Measurements from ENCODE around the gene CDIPT.

The CDIPT gene

DNA sequence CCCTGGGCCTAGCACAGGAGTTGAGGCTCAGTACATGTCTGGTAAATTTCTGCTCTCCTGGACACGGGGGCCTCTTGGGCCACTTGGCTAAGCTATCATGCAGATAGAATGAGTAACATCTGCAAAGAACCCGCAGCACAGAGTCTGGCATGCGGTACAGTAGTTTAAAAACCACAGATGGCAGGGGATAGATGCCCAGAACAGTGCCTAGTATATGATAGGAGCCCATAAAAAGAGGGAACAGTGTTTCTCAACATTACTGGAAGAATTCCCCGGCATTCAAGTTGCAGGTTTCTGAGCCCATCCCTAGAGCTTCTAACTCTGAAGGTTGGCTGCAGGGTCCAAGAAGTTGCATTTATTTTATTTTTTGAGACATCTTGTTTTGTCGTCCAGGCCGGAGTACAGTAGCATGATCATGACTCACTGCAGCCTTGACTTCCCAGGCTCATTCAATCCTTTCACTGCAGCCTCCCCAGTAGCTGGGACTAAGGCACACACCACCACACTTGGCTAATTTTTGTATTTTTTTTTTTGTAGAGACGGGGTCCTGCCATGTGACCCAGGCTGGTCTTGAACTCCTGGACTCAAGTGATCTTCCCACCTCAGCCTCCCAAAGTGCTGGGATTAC, 5.8 kb downstream of the CDIPT start:
- H3K27me3 Mint-ChIP-seq, result no peaks in the 10 kb centered on the region

DNA sequence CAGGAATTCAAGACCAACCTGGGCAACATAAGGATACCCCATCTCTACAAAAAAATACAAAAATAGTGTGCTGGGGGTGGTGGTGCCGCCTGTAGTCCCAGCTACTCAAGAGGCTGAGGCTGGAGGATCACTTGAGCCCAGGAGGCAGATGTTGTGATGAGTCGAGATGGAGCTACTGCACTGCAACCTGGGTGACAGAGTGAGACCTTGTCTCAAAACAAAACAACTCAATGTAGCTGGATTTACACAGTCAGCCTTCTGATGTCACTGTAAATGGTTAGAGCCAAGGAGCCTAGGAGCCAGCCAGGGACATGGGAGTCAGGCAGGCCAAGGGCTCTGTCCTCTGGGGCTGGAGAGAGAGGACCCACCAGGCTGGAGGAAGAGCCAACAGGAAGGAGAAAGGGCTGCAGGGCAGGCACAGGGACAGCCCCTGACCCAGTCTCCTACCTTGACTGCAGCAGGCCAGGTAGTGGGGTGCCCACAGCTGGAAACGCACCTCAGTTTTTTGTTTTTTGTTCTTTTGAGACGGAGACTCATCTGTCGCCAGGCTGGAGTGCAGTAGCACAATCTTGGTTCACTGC, 8.4 kb downstream of the CDIPT start:
- Mint-ChIP-seq H3K27me3 (no peaks in the 10 kb centered on the region), H3K27ac (no peak overlapping the region), H3K4me1 (ENCODE audit: low read depth) (peaks cover 3% of the 10 kb centered on the region), H3K9me3 (no peaks in the 10 kb centered on the region), H3K4me3 (no peak overlapping the region), H3K36me3 (ENCODE audit: low read depth) (peaks cover 23% of the 10 kb centered on the region)
- DNase-seq, result no peak

More for the DNA sequence above, 5.8 kb downstream of the CDIPT start:
- peak overlapping the region; percentile 37 for H3K27ac Mint-ChIP-seq
- H3K36me3 Mint-ChIP-seq (ENCODE audit: low read depth), result peaks cover 40% of the 10 kb centered on the region
- H3K9me3 Mint-ChIP-seq, result no peaks in the 10 kb centered on the region
- H3K4me3 Mint-ChIP-seq, result no peak overlapping the region
- DNase-seq, result no peak
- H3K4me1 Mint-ChIP-seq (ENCODE audit: low read depth), result peaks cover 20% of the 10 kb centered on the region

DNA sequence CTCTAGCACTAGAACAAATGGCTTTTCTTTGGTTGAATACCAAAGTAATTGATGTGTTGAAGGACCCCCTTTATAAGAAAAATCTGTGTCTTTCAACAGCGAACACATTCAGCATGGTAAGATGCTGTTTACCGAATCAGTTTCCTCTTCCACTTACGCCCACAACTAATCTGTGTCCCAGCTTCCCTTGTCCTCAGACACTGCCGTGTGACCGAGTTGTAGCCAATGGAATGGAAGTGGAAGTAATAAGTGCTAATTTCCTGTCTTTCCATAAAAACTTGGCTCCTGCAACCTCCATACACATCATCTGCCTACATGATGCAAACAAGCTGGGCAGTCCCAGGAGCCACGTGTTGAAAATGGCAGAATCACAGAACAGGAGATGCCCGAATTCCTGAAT, 10.4 kb downstream of the CDIPT start:
- Mint-ChIP-seq H3K4me1 (ENCODE audit: low read depth) (peaks cover 7% of the 10 kb centered on the region), H3K27ac (no peak overlapping the region)
- DNase-seq, result no peak

DNA sequence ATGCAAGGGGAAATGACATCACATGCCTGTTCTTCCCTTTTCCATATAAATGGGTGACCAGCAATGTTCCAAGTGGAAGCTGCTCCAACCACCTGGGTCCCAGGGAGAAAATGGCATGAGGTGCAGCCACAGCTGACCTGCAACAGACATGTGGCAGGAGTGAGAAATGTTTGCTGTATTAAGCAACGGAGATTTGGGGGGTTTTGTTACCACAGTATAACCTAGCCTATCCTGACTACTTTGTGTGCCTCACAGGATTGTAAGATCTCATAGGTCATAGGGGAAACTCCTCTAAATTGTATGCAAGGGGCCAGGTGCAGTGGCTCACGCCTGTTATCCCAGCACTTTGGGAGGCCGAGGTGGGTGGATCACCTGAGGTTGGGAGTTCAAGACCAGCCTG, 12.0 kb downstream of the CDIPT start:
- peak overlapping the region; percentile 0 for H3K27ac Mint-ChIP-seq
- H3K9me3 Mint-ChIP-seq, result no peaks in the 10 kb centered on the region
- H3K4me3 Mint-ChIP-seq, result no peak overlapping the region
- H3K4me1 Mint-ChIP-seq (ENCODE audit: low read depth), result peaks cover 7% of the 10 kb centered on the region
- H3K27me3 Mint-ChIP-seq, result no peaks in the 10 kb centered on the region
- H3K36me3 Mint-ChIP-seq (ENCODE audit: low read depth), result peaks cover 26% of the 10 kb centered on the region
- no peak for DNase-seq

More for the DNA sequence above, 10.4 kb downstream of the CDIPT start:
- H3K4me3 Mint-ChIP-seq, result no peak overlapping the region
- H3K36me3 Mint-ChIP-seq (ENCODE audit: low read depth), result peaks cover 18% of the 10 kb centered on the region
- H3K9me3 Mint-ChIP-seq, result no peaks in the 10 kb centered on the region
- H3K27me3 Mint-ChIP-seq, result no peaks in the 10 kb centered on the region

DNA sequence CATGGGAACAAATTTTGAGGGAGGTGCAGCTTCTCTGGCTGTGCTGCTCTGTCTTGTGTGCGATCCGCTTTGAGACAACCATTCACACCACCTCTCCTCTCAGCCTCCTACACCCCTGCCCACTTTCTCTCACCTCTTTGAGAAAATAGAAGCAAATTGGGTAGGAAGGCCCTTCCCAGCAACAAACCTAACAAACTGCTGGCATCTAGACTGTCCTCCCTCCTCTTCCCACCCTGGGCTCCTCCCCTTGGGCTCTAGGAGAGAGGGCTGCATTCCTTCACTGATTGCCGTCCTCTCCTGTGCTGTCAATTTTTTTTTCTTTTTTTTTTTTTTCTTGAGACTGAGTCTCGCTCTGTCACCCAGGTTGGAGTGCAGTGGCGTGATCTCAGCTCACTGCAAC, 13.5 kb downstream of the CDIPT start:
- Mint-ChIP-seq H3K27me3 (no peaks in the 10 kb centered on the region), H3K36me3 (ENCODE audit: low read depth) (peaks cover 40% of the 10 kb centered on the region), H3K27ac (no peak overlapping the region), H3K9me3 (no peaks in the 10 kb centered on the region), H3K4me1 (ENCODE audit: low read depth) (peaks cover 7% of the 10 kb centered on the region), H3K4me3 (no peak overlapping the region)
- DNase-seq, result no peak

DNA sequence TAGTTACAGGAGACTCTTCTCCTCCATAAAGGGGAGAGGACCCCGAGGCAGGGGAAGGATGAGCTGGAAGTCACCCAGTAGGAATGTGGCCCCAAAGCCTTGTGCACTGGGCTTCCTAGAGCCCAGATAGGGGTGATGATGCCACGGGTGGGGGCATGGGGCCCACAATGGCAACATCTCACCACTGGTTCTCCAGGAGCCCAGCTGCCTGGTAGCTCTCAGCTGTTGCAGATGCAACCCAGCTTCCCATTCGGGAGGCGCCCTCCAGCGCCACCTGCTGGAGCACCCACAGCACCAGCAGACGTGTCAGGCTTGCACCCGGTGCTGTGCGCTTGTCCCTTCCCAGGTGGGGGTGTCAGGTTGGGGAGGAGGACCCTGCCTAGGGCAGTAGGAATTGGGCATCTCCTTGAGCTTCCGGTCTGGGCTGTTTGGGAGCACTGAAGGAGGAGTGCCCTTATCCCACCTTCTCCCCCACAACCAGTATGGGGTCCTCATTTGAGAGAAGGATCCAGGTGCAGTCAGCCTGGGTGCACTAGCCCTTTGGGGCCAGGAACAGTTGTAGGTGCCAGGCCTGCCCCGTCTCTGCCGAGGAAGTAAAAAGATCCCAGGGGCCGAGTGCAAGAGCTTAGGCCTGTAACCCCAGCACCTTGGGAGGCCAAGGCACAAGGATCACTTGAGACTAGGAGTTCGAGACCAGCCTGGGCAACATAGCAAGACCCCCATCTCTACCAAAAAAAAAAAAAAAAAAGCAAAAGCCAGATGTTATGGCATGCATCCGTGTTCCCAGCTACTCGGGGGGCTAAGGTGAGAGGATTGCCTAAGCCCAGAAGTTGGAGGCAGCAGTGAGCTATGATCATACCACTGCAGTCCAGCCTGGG, 14.4 kb downstream of the CDIPT start:
- H3K4me3 Mint-ChIP-seq, result no peak overlapping the region
- no peaks in the 10 kb centered on the region for H3K27me3 Mint-ChIP-seq
- H3K27ac Mint-ChIP-seq, result peak overlapping the region; percentile 50
- peaks cover 7% of the 10 kb centered on the region for H3K4me1 Mint-ChIP-seq (ENCODE audit: low read depth)
- H3K36me3 Mint-ChIP-seq (ENCODE audit: low read depth), result peaks cover 49% of the 10 kb centered on the region
- H3K9me3 Mint-ChIP-seq, result no peaks in the 10 kb centered on the region
- DNase-seq, result peak; percentile 88

DNA sequence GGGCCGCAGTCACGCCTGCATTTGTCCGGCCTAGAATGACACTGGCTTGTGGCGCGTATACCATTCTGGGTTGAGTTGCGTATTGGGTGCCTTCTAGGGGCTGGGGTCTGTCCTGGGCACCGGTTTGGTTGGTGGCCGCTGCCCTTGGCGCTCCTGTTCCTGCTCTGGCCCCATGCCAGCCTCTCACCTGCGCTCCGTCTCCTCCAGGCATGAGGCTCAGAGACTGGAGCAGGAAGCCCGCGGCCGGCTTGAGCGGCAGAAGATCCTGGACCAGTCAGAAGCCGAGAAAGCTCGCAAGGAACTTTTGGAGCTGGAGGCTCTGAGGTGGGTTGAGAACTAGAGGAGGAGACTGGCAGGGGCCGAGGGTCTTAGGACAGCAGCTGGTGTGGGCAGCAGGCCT, 17.4 kb downstream of the CDIPT start:
- H3K27ac Mint-ChIP-seq, result no peak overlapping the region
- H3K9me3 Mint-ChIP-seq, result no peaks in the 10 kb centered on the region
- no peak for DNase-seq
- H3K27me3 Mint-ChIP-seq, result no peaks in the 10 kb centered on the region
- peaks cover 71% of the 10 kb centered on the region for H3K36me3 Mint-ChIP-seq (ENCODE audit: low read depth)
- H3K4me1 Mint-ChIP-seq (ENCODE audit: low read depth), result peaks cover 7% of the 10 kb centered on the region
- H3K4me3 Mint-ChIP-seq, result no peak overlapping the region

DNA sequence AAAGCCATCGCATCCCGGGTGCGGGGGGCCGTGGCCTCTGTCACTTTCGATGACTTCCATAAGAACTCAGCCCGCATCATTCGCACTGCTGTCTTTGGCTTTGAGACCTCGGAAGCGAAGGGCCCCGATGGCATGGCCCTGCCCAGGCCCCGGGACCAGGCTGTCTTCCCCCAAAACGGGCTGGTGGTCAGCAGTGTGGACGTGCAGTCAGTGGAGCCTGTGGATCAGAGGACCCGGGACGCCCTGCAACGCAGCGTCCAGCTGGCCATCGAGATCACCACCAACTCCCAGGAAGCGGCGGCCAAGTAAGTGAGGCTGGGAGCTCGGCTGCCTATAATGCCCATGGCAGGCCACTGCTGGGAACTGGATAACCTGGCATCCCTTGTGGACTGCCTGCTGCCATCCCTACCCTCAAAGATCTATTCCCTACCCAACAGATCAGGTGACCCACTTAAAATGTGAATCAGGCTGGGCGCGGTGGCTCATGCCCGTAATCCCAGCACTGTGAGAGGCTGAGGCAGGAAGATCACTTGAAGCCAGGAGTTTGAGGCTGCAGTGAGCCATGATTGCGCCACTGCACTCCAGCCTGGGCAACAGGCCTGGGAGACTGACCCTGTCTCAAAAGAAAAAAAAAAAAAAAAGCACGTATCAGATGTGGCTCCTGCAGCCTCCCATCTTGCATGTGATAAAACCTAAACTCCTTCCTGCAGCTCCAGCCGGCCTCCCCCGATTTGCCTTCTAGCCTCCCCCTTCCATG, 18.3 kb downstream of the CDIPT start:
- Mint-ChIP-seq H3K4me3 (no peak overlapping the region), H3K9me3 (no peaks in the 10 kb centered on the region), H3K4me1 (ENCODE audit: low read depth) (peaks cover 7% of the 10 kb centered on the region), H3K27me3 (no peaks in the 10 kb centered on the region), H3K27ac (no peak overlapping the region), H3K36me3 (ENCODE audit: low read depth) (peaks cover 80% of the 10 kb centered on the region)
- no peak for DNase-seq

DNA sequence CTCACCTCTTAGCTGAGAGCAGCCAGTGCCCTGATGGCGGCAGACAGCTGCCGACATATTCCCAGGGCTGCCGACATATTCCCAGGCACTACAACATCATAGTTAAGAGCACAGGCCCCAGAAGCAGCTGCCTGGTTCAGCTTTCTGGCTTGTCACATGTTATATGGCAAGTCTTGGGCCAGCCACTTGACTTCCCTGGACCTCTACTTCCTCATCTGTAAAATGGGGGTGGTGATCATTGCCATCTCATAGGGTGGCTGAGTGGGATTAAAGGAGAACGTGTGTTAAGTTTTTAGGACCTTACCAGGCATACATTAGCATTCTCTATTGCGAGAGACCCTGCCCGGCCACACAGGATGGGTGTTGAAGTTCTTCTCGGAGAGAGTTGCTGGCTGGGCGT, 19.1 kb downstream of the CDIPT start:
- no peaks in the 10 kb centered on the region for H3K27me3 Mint-ChIP-seq
- H3K9me3 Mint-ChIP-seq, result no peaks in the 10 kb centered on the region
- no peak overlapping the region for H3K4me3 Mint-ChIP-seq
- H3K4me1 Mint-ChIP-seq (ENCODE audit: low read depth), result peaks cover 7% of the 10 kb centered on the region
- H3K36me3 Mint-ChIP-seq (ENCODE audit: low read depth), result peaks cover 86% of the 10 kb centered on the region
- DNase-seq, result no peak
- peak overlapping the region; percentile 78 for H3K27ac Mint-ChIP-seq

DNA sequence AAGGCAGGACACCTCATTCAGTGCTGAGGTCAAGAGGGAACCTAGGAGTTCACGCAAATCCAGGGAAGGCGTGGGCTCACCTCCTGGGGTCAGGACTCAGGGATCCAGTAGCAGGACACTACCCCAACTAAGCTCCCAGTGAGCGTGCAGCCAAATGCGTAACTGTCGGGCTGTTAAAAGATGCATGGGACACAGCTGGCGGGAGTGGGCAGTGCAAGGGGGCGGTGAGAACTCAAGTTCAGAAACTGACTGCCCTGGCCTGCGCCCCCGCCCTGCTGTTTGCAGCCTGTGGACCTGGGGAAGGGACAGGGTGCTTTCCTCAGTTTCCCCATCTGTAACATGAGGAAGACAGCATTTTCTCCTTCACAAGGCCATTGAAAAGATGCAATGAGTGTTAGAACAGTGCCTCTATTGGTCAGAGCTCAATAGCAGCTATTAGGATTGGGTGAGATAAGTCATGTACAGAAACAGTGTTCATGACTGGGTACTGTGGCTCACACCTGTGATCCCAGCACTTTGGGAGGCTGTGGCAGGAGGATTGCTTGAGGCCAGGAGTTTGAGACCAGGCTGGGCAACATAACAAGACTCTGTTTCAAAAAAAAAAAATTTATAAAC, 20.2 kb downstream of the CDIPT start:
- peak overlapping the region; percentile 66 for H3K27ac Mint-ChIP-seq
- no peak for DNase-seq
- H3K27me3 Mint-ChIP-seq, result no peaks in the 10 kb centered on the region
- peaks cover 82% of the 10 kb centered on the region for H3K36me3 Mint-ChIP-seq (ENCODE audit: low read depth)
- H3K9me3 Mint-ChIP-seq, result no peaks in the 10 kb centered on the region
- H3K4me3 Mint-ChIP-seq, result no peak overlapping the region
- H3K4me1 Mint-ChIP-seq (ENCODE audit: low read depth), result no peaks in the 10 kb centered on the region

DNA sequence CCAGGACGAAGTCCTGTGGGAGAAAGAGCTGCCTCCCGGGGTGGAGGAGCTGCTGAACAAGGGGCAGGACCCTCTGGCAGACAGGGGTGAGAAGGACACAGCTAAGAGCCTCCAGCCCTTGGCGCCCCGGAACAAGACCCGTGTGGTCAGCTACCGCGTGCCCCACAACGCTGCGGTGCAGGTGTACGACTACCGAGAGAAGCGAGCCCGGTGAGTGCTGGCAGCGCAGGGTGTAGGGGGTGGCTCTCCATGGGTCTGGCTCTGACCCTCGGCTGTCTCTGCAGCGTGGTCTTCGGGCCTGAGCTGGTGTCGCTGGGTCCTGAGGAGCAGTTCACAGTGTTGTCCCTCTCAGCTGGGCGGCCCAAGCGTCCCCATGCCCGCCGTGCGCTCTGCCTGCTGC, 21.4 kb downstream of the CDIPT start:
- no peak overlapping the region for H3K27ac Mint-ChIP-seq
- no peak for DNase-seq
- no peaks in the 10 kb centered on the region for H3K9me3 Mint-ChIP-seq
- no peaks in the 10 kb centered on the region for H3K27me3 Mint-ChIP-seq
- no peak overlapping the region for H3K4me3 Mint-ChIP-seq
- H3K4me1 Mint-ChIP-seq (ENCODE audit: low read depth), result no peaks in the 10 kb centered on the region
- peaks cover 85% of the 10 kb centered on the region for H3K36me3 Mint-ChIP-seq (ENCODE audit: low read depth)

DNA sequence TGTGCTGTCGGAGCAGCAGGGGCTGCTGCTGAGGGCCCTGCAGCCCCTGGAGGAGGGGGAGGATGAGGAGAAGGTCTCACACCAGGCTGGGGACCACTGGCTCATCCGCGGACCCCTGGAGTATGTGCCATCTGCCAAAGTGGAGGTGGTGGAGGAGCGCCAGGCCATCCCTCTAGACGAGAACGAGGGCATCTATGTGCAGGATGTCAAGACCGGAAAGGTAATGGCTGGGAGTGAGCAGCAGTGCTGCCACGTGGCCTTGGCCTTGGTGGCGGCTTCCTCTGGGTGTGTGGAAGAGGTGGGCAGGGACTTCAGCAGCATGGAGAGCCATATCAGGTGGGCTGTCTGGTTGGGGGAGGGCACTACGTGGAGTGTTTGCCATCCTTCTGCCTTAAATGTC, 22.8 kb downstream of the CDIPT start:
- Mint-ChIP-seq H3K4me3 (no peak overlapping the region), H3K27me3 (no peaks in the 10 kb centered on the region), H3K36me3 (ENCODE audit: low read depth) (peaks cover 85% of the 10 kb centered on the region), H3K27ac (peak overlapping the region; percentile 38), H3K9me3 (no peaks in the 10 kb centered on the region), H3K4me1 (ENCODE audit: low read depth) (peaks cover 2% of the 10 kb centered on the region)
- DNase-seq, result no peak

DNA sequence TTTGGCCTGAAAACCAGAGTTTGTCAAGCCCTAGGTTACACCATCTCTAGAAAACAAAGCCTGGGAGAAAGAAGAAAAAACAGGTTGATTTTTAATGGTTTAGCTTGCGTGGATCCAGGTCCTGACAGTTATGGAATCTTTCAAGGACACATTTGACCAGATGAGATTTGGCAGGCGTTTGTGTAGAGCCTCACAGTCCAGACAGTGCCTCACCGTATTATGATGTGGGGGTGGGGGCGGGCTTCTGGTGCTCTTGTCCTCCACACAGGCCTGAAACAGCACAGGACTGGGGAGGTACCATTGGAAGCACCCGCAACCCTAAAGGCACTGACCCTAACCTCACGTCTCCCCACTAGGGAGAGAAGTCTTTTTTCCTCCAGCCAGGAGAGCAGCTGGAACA, 23.2 kb downstream of the CDIPT start:
- H3K4me1 Mint-ChIP-seq (ENCODE audit: low read depth), result peaks cover 2% of the 10 kb centered on the region
- no peak for DNase-seq
- no peaks in the 10 kb centered on the region for H3K9me3 Mint-ChIP-seq
- no peak overlapping the region for H3K4me3 Mint-ChIP-seq
- peak overlapping the region; percentile 38 for H3K27ac Mint-ChIP-seq
- peaks cover 86% of the 10 kb centered on the region for H3K36me3 Mint-ChIP-seq (ENCODE audit: low read depth)
- no peaks in the 10 kb centered on the region for H3K27me3 Mint-ChIP-seq

DNA sequence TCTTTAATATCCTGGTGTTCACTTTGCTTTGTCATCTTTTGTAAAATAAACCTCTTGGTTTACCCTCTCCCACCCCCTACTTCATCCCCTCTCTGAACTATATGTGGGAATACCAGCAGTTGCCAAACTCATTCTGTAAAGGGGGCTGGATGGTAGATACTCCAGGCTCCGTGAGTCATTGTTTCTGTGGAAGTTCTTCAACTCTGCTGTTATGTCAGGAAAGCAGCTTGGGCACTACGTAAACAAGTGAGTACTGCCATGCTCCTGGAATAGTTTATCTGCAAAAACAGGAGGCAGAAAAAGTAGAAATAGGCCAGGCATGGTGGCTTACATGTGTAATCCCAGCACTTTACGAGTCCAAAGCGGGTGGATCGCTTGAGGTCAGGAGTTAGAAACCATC, 25.2 kb downstream of the CDIPT start:
- peaks cover 12% of the 10 kb centered on the region for H3K4me1 Mint-ChIP-seq (ENCODE audit: low read depth)
- DNase-seq, result no peak
- no peak overlapping the region for H3K4me3 Mint-ChIP-seq
- peak overlapping the region; percentile 26 for H3K27ac Mint-ChIP-seq
- no peaks in the 10 kb centered on the region for H3K27me3 Mint-ChIP-seq
- peaks cover 85% of the 10 kb centered on the region for H3K36me3 Mint-ChIP-seq (ENCODE audit: low read depth)
- no peaks in the 10 kb centered on the region for H3K9me3 Mint-ChIP-seq

Measured in activated T-cell treated with anti-CD3 and anti-CD28 coated beads, Interleukin-2, amount 50 U/mL, for 24 hours (primary cell).